Globus pallidus (tissue), 1 donor: ENCODE data around the gene KRT13.

Source experiments
- DNase-seq: peaks from one replicate; pipeline ENCODE4 v3.0.0-alpha.2; 2015; ENCODE audit warnings: low spot score

The KRT13 gene

DNA sequence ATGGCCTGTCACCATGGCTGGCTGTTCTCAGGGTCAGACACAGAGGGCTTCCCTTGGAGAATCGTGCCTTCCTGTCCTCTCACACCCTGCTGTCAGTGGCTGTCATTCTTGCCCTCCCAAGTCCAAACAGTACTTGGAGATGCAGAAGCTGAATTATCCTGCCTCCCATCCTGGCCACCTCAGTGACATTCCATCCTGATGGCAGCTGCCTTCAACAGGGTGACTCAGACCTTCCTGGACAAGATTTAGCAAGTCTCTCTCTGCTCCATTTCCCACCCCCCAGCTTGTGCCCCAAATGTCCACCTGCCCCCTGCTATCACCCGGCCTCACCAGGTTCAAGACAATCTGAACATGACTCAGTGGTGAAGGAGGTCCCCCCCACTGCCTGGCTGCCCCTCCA lies 10.9 kb downstream of the KRT13 start:
- no peak for DNase-seq

DNA sequence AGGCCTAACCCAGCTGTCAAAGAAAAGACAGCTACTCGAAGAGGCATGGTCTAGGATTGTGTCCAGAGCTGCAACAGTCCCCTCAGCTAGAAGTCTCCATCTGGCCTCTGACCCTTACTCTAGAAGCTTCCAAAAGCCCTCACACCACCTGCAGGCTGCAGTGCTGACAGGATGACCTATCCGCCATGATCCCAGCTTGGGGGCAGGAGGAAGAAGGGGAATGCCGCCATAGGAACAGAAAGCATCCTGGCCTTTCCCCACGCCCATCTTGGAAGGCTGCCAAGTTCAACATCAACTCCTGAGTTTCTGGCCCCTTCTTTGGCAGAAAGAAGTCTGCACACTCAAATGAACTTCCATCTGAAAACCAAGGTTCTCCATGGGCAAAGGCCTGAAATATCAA lies 12.6 kb downstream of the KRT13 start:
- DNase-seq, result peak; percentile 2

DNA sequence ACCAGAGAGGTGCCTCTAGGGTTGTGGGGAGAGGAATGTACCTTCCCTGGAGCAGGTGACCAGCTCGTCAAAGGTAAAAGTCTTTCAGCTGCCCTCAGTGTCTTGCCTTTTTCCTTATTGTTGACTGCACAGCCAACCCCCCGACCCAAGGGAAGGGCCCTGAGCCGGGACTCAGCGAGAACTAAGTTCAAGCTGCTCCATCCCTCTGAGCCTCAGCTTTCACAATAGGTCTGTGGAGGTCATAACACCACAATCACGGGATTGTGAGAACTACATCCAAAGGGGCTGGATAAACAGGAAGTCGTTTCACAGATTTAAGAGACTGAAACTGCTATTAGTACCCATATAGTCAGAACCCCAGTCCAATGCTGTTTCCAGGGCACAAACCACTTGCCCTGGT lies 13.1 kb downstream of the KRT13 start:
- DNase-seq, result peak; percentile 13

DNA sequence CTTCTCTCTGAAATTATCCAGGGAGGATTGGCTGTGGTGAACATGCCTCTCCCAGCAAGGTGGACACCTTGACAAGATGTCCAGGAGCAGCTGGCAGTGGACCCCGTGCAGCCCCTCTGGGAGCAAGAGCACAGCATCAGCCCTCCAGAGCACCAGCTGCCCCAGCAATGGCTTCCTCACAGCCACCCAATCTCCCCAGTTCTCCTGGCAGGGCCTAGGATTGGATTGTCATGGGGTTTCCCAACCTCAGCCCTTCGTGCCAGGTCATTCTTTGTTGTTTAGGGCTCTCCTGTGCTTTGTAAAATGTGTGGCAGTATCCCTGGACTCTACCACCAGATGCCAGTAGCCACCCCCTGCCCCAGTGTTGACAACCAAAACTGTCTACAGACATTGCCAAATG lies 13.9 kb downstream of the KRT13 start:
- DNase-seq, result no peak

DNA sequence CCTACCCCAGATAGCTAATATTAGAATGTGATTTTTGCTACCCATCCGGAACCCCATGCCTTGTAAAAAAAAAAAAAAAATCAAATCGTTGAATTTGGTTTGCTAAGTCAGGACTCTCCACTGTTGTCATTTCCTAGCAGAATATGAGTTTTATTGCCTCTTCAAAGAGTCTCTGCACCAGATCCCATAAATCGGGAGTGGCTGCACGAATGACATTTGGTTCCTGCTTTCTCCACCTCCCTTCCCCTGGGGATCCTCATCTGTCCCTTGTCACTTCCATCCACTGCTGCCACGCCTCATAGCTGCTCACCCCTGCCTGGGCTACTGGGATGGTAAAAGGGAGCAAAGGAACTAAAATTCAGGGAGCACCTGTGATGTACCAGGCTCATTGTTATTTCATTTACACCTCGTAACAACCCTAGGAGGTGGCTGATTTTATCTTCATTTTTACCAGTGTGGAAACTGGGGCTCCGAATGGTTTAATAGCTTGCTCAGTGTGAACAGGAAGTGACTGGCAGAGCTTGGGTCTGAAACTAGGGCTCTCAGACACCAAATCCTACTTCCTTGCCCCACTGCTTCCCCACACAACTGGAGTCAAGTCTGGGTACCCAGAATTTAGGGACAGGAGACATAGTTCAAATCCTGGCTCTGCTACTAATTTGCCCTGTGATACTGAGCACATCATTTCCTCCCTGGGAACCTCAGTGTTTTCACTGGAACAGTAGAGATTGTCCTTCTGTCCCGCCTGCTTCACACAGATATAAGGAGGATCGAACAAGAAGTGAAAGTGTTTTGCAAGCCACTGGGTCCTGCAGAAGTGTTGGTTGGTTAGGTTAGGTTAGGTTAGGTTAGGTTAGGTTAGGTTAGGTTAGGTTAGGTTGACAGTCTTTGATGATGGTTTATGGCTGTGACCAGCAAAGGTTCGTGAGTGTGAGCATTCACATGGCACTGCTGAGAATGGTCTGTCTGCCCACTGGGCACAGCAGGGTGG lies 15.1 kb downstream of the KRT13 start:
- DNase-seq, result peak; percentile 7

DNA sequence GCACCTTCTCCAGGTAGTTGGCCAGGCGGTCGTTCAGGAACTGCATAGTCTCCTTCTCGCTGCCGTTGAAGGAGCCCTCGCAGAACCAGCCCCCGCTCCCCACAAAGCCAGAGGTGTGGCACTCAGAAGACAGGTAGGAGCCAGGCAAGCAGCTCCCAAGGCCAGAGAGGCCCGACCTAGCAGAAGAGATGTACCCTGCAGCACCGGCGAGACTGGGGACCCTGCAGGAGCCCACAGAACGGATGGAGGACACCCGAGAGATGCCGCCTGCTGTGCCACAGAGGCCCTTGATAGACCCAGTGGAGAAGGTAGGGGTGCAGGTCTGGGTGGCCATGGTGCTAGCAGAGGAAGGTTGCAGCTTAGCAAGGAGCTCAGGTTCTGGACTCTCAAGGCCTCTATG lies 15.9 kb downstream of the KRT13 start, which contains the start of gene KRT36:
TSS of gene KRT36 (minus strand) at position 380 of the 400 bp plus-strand sequence. CDS start at position 334, 46 bp downstream.
- no peak for DNase-seq

DNA sequence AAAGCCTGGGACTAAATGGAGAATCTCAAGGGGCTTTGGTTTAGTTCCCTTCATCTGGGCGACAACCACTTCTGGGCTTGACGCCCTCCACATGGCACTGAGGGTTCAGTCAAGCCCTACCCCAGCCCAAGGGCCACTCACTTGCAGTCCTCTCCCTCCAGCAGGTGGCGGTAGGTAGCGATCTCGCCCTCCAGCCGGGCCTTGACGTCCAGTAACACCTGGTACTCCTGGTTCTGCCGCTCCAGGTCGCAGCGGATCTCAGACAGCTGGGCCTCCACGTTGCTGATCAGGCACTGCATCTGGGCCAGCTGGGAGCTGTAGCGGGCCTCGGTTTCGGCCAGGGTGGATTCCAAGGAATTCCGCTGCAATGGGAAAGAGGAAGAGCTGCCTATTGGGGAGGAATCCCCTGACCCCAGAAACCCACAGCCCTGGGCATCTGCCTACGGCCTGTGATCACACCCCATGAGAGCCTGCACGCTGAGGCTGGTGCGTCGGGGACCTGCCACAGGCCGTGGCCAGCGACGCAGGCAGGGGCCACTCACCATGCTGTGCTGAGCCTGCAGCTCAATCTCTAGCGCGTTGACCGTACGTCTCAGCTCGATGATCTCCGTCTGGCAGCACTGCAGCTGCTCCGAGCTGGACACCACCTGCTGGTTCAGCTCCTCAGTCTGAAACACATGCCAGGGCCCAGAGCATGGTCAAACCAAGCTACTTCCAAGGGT lies 18.4 kb downstream of the KRT13 start:
- no peak for DNase-seq

DNA sequence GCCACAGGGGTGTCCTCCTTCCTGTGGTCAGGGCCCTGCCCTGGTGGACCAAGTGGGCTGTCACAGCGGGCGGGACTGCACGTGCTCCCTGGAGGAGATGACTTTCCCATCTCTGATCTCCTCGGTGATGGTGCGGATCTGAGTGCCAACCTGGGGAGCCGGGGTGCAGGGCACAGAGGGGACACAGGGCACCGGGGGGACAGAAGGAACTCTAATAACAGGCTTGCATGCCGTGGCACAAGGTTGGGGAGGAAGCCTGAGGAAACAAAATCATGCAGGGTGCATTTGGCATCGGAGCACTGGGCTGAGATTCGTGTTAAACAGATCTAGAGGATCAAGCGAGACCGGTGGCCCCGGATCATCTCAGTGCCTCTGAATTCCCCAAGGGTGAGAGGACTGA lies 19.1 kb downstream of the KRT13 start:
- DNase-seq, result no peak

DNA sequence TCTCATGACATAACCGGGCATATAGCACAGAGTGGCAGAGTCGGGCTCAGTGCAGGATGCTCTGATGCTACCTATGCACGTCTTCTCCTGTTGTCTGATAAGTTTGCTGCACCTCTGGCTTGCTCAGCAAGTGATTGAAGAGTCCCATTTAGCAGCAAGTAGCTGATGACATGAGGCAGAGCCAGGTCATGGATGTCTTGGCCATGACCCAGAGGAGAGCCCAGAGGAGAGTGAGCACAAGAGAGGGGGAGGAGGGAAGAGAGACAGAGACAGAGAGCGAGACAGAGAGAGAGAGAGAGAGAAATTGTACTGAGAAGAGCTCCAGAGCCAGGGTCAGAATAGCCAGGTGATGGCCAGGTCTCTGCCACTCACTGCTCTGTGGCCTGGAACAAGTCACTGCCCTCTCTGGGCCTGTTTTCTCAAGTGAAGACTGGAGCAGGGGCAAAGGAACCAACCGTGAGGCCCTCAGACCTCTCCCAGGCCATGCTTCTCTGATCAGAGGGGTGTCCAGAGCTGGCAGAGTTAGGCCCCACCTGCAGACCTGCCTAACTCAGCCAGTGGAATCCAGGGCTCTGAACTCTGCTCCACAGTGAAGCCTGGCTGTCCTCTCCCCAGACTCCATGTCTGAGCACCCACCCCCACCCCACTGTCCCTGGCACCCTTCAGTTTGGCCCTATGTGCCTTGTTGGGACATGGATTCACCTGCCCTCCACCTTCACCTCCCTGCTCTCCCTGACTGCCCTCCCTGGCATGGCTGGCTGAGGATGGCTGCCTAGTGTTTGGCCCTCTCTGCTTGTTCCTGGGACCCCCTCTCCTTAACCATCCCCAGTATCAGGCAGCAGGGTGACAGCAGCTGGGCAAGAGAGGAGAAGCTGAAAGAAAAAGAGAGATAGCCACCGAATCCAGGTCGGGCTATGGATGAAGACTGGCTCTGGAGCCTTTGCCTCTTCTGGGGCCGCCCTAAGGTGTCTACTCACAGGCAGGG lies 20.2 kb downstream of the KRT13 start:
- no peak for DNase-seq

DNA sequence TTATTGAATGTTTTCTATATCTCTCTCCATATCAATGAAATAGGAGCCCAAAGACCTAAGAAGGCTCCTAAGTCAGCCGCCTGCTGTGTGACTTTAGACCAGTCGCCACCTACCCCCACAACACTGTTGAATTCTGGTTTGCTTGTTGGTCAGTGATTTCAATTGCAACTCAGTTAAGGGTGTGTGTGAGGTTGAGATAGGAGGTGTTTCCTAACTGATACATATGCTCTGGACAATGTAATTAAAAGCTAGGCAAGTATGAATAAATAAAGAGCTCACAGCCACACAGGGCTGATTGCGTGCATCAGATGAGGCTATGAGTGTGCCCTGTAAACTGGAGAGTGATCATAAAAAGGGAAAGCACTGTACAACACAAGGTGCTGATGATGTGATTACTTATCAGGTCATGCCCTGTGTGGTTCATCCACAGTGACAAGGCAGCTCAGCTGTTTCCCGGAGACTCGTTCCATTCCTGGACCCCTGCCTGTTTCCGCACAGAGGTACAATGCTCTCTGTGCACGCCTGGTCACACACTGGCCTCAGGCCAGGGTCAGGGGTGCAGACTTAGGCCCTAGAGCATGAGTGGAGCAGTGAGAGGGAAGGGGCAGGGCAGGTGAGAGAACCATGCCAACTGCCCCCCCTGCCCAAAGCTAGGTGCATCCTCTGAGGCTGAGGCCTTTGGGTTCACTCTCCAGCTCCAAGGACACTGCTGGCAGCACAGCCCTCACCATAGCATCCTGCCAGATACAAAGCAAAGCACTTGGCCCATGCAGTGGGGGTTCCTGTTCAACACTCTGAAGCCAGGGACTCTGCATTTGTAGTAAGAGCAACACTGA lies 21.2 kb downstream of the KRT13 start:
- no peak for DNase-seq

DNA sequence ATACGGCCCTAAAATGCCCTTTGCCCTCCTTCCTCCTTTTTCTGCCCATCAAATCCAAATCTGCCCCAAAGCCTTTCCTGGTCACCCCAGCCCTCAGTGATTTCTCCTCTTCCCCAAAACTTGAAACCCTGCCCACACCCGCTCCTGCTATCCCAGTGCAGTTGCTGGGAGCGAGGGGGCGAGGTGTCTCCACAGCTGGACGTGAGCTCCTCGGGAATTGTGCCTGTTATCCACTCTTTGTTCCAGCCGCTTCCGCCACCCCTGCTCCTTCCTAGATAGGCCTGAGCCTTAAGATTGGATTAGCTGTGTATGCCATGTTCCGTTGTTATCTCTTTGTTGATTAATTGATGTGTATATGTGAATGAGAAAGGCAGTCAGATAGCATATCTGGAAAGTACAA lies 21.9 kb downstream of the KRT13 start:
- DNase-seq, result no peak

DNA sequence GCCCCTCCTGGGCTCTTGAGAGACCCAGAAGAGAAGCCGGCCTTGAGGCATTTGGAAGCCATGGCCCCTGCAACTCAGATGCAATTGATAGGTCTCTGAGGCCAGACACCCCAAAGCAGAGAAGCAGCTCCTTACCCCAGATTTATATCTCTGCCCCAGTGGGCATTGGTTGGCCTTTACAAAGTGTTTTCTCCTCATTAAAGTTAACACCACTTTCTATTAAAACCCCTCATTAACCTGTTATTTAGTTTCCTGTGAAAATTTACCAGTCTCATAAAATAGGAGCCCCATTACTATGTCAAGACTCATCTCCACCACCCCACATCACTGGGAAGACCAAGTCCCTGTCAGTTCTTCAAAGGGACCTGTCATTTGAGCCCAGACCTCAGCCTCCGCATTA lies 24.4 kb downstream of the KRT13 start, which contains the start of gene KRT35:
TSS of gene KRT35 (minus strand) at position 116 of the 400 bp plus-strand sequence. CDS start at position 62, 54 bp downstream.
- no peak for DNase-seq

DNA sequence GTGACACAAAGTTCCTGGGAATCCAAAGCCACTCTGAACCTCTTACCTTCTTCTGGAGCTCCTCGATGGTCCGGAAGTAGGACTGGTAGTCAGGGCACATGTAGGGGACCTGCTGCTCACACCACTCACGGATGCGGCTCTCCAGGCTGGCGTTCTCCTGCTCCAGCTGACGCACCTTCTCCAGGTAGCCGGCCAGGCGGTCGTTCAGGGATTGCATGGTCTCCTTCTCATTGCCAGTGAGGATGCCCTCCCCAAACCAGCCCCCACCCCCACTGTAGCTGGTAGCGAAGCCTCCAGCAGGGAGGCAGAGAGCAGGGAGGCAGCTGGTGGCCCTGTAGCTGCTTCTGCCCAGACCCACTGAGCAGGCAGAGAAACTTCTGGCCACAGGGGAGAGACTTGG lies 24.8 kb downstream of the KRT13 start:
- DNase-seq, result no peak

DNA sequence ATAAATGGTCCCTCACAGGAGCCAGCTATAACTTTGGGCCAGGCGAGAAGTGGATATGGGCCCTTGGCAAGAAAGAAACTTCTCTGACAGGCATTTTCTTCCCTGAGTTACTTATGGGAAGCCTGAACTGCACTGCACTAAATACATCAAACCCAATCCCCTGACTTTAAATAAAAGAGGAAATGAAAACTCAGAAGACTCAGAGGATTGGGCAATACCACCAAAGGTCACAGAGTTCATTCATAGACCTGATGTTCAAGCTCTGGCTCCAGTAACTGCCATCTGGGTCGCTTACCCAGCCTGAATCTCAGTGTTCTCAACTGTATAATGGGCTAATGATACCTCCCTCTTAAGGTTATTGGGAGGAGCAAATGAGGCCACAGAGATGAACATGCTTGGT lies 25.3 kb downstream of the KRT13 start:
- DNase-seq, result no peak

DNA sequence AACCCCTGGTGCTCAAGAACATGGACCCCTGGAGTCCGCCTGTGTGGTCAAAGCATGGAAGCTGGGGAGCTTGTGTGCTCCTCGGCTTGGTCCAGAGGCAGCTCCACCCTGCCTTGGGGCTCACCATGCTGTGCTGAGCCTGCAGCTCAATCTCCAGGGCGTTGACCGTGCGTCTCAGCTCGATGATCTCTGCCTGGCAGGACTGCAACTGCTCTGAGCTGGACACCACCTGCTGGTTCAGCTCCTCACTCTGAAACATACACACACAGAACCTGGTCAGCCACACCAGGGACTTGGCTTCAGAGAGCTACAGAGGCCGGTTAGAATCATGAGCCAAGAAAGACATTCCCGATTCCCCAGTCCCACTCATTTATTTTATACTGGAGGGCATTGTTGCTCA lies 27.2 kb downstream of the KRT13 start:
- DNase-seq, result no peak

DNA sequence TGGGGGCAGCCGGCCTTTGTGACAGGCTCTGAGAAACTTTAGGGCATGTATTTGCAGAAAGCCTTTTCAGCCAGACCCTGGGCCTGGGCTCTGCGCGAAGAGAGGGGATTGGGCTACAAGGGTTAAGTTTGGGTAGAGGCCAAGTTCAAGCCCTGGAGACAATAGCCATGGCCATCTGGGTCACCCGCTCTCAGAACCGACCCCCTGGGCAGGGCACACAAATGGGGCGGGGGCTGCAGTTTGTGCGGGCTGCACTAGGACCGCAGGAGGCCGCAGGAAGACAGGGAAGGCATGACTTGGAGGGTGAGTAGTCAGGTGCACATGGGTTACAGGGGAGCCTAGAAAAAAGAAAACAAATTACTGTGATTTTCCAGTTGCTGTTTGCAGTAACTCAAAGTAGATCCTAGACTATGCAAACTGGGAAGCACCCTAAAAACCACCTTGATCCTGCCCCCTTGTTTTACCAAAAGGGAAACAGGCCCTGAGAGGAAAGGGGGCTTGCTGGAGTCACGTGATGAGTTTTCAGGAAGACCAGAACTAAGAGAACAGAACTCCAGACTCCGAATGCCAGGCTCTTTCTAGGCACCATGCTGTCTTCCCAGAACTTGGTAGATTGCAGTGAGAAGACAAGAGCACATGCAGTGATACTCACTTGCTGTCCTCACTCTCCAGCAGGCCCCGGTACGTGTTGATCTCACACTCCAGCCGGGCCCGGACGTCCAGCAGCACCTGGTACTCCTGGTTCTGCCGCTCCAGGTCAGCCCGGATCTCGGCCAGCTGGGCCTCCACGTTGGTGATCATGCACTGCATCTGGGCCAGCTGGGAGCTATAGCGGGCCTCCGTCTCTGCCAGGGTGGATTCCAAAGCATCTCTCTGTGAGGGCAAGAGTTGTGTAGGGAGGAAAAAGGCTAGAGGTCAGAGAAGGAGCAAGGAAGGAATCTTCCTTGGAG lies 28.3 kb downstream of the KRT13 start:
- DNase-seq, result no peak

DNA sequence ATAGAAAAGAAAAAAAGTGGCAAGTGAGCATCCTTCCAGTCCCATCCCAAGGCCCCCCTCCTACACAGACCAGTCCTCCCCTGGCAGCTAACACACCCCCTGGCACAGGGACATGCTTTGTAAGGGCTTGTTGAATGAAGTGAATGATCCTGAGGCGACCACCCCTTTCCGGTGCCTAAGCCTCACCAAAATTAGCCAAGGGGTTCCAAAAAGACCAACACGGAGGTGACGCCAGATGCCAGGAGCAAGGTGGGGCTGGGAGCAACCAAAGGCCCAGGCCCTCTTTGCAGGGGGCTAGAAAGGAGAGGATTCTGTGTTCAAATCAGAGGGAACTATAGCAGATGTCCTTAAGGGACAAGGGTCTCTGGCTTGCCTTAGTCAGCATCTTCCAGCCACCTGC lies 30.0 kb downstream of the KRT13 start:
- no peak for DNase-seq

DNA sequence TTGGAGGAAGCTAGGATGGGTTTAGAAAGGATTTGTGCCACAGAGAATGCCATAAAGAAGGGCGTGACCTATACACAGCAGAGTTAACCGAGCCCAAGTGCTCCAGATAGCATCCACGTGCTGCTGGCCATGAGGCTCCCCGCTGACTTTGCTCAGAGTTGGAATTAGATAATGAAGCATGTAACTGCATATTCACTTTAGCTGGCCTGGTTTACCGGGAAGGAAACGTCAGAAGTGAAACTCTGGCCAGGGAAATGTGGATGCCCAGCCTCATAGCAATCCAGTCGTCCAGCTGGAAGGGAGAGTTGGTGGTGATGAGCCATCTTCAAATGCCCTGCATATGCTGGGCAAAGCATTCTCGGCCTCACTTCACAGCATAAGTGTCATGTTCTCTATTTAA lies 30.5 kb downstream of the KRT13 start:
- DNase-seq, result no peak

DNA sequence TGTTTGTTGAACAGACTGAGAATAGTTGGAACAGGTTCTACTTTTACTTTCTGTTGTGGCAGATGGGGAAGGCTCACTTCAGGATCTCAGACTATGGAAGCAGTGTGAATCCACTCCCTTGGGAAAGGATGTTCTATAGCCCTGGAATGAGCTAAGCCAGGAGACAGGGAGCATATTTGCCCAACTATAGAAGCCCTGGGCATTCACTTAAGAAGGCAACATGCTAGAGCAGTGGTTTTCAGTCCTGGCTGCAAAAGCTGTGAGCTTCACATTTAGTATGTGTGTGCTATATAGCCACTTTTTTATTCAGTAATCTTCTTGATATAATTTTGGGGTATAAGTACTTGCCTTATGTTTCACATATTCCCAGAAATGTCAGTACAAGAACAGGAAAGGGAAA lies 37.1 kb downstream of the KRT13 start:
- DNase-seq, result no peak

DNA sequence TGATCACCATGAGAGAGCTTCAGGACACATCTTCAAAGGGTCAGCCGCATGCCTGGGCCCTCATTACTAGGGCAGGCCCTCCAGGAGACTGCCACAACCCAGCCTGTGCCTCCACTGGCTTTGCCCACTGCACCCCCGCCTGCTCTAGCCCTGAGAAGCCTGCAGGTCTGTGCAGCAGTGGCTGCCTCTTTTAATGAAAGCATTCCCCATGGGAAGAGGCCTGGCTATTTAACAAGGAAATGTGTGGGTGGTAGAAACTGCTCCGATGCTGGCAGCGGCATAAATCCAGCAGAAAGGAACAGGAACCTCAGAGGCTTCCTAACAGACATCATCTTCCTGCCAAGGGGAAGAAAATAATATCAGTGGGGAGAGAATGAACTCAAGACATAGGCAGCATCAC lies 37.9 kb downstream of the KRT13 start:
- DNase-seq, result no peak
